Chondrocyte (in vitro differentiated cells): ENCODE data around the gene STXBP2. TPM values are rescaled to one million over a fixed set of nuclear protein-coding genes. Genes with fewer than 3 reads are reported as not detected.

ENCODE experiments used
- DNase-seq: peaks from one replicate; pipeline ENCODE4 v3.0.0; 2021; ENCODE audit warnings: mixed read lengths, low spot score
- H3K27ac Mint-ChIP-seq: one replicate; pipeline ENCODE4 v1.8.0; 2021; ENCODE audit warnings: mild to moderate bottlenecking, moderate library complexity, mixed read lengths; ENCODE audit not compliant: unreplicated experiment
- H3K27me3 Mint-ChIP-seq: 2 replicates; pipeline ENCODE4 v1.8.0; 2021; ENCODE audit warnings: low read depth, mixed read lengths
- H3K36me3 Mint-ChIP-seq: 2 replicates; pipeline ENCODE4 v1.8.0; 2021; ENCODE audit warnings: low read depth, mixed read lengths
- H3K4me1 Mint-ChIP-seq: 2 replicates; pipeline ENCODE4 v1.8.0; 2021; ENCODE audit warnings: low read depth, mild to moderate bottlenecking, mixed read lengths
- H3K4me3 Mint-ChIP-seq: one replicate; pipeline ENCODE4 v1.8.0; 2021; ENCODE audit warnings: mild to moderate bottlenecking, moderate library complexity, mixed read lengths; ENCODE audit not compliant: unreplicated experiment
- H3K9me3 Mint-ChIP-seq: 2 replicates; pipeline ENCODE4 v1.8.0; 2021; ENCODE audit warnings: low read depth, mixed read lengths
- CTCF ChIP-seq: fragments of 200-600 bp; sonication (generic); IDR thresholded peaks from 2 replicates; pipeline ENCODE4 v1.5.0; 2021; ENCODE audit warnings: antibody characterized with exemption, mild to moderate bottlenecking, moderate library complexity
- total RNA-seq: library from RNA; stranded (reverse); gene quantifications from 3 replicates; pipeline ENCODE4 v1.2.1, GENCODE V29; 2021

Gene STXBP2
- total RNA-seq, 1 donor from 2014 or later: 10.2 TPM

GRCh38 chr19:7620442-7621412 lies 16.2 kb upstream of the STXBP2 start:
- H3K4me1 Mint-ChIP-seq: no peaks in the 10 kb centered on the region
- TF ChIP-seq CTCF: no peak
- H3K27me3 Mint-ChIP-seq: no peaks in the 10 kb centered on the region
- peaks cover 16% of the 10 kb centered on the region for H3K36me3 Mint-ChIP-seq
- no peak overlapping the region for H3K4me3 Mint-ChIP-seq
- no peak overlapping the region for H3K27ac Mint-ChIP-seq
- no peak for DNase-seq
- no peaks in the 10 kb centered on the region for H3K9me3 Mint-ChIP-seq

- DNase-seq: no peak
- H3K27me3 Mint-ChIP-seq: no peaks in the 10 kb centered on the region
- H3K9me3 Mint-ChIP-seq: no peaks in the 10 kb centered on the region
- no peak overlapping the region for H3K27ac Mint-ChIP-seq
- no peak overlapping the region for H3K4me3 Mint-ChIP-seq
- no peak for TF ChIP-seq CTCF
- H3K36me3 Mint-ChIP-seq: peaks cover 18% of the 10 kb centered on the region
- peaks cover 6% of the 10 kb centered on the region for H3K4me1 Mint-ChIP-seq
These were observed 13.8 kb upstream of the STXBP2 start for GRCh38 chr19:7622933-7623685.

DNA sequence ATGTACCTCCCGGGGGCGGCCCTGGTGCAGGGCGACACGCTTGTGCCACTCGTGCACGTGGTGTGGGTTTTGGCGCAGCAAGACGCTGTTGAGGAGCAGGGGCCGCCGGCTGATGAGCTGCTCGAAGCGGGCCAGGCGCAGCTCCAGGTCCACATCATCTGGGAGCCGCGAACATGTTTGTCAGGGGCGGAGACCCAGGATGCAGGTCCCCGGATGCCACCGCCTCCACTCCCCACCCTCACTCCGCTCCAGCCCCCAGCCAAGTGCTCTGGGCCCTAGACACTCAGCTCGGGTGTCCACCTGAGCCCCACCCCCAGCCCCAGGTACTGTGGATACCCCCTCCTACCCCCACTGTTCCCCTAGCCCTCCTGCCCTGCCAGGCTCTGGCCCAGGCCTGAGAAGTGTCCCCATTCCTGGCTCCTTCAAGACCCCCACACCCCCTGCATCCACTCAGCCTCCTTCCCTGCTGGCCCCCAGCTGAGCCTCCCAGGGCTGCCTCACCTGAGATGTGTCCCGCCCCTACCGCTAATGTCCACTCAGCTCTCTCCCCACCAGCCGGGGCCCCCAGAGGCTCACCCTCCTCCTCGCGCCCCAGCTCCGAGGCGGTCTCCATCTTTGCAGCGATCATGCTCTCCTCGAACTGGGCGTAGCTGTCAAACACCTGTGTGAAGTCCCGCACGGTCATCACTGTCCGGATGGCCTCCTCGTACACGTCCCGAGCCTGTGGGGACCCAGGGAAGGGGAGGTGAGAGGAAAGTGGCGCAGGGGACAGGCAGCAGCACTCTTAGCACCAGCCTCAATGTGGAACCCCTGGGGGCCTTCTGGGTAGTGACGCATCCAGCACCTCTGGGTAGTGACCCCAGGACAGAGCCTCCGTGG lies 12.9 kb upstream of the STXBP2 start:
- H3K4me3 Mint-ChIP-seq: no peak overlapping the region
- no peak overlapping the region for H3K27ac Mint-ChIP-seq
- H3K9me3 Mint-ChIP-seq: no peaks in the 10 kb centered on the region
- no peak for TF ChIP-seq CTCF
- H3K36me3 Mint-ChIP-seq: peaks cover 18% of the 10 kb centered on the region
- peaks cover 15% of the 10 kb centered on the region for H3K4me1 Mint-ChIP-seq
- DNase-seq: no peak
- no peaks in the 10 kb centered on the region for H3K27me3 Mint-ChIP-seq

GRCh38 chr19:7624810-7625209 lies 12.1 kb upstream of the STXBP2 start:
- DNase-seq: no peak
- H3K4me3 Mint-ChIP-seq: no peak overlapping the region
- no peak for TF ChIP-seq CTCF
- no peak overlapping the region for H3K27ac Mint-ChIP-seq
- peaks cover 18% of the 10 kb centered on the region for H3K36me3 Mint-ChIP-seq
- peaks cover 23% of the 10 kb centered on the region for H3K4me1 Mint-ChIP-seq
- no peaks in the 10 kb centered on the region for H3K27me3 Mint-ChIP-seq
- no peaks in the 10 kb centered on the region for H3K9me3 Mint-ChIP-seq
